T-helper 2 cell treated with Interferon-gamma antibody and Interleukin-4, amounts not matched to agents 100 ng/mL and 5 ng/mL, for 36 hours (primary cell): ENCODE data around the gene CLASP1. TPM values are rescaled to one million over a fixed set of nuclear protein-coding genes. Genes with fewer than 3 reads are reported as not detected.
"Not testable (repeated sequence)": the region's sequence is repeated elsewhere in the genome, so short reads cannot be mapped to it uniquely, and the experiment has no call there.

Experiments
- intact Hi-C: fragments of 100-400 bp; cut with micrococcal nuclease; formaldehyde crosslinking; loops from one replicate; pipeline ENCODE4 v1.15.1; 2023
- total RNA-seq: library from RNA; stranded (reverse); gene quantifications from 2 replicates; pipeline ENCODE4 v1.2.3, GENCODE V29; 2022

The CLASP1 gene
- total RNA-seq, 1 donor from 2014 or later: 54.7 TPM

DNA sequence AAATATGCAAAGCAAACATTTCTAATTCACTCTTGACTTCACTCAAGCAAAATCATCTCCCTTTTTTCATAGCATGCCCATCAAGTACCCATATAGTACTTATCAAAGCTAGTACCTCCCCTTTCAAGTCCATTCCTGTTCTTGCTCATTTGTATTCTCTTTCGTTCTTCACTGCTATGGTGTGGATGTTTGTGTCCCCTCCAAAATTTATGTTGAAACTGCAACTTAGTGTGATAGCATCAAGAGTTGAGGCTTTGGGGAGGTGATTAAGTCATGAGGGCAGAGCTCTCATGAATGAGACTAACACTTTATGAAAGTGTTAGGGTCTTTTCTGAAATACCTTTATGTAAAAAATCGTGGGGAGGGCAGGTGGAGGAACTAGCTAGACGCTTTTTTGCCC is 65.7 kb downstream of the CLASP1 start:
- intact Hi-C loops: no loop called here

DNA sequence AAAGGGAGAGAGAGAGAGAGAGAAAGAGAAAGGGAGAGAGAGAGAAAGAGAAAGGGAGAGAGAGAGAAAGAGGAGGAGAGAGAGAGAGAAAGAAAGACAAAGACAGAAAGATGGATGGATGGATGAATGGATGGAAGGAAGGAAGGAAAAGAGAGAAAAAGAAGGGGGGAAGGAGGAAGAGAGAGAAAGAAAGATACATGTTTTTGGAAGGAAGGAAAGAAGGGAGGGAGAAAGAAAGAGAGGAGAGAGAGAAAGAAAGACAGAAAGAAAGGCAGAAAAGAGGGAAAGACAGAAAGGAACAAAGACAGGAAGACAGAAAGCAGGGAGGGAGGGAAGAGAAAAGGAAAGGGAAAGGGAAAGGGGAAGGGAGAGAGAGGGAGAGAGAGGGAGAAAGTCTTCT is 67.0 kb downstream of the CLASP1 start:
- intact Hi-C loops: no loop called here

DNA sequence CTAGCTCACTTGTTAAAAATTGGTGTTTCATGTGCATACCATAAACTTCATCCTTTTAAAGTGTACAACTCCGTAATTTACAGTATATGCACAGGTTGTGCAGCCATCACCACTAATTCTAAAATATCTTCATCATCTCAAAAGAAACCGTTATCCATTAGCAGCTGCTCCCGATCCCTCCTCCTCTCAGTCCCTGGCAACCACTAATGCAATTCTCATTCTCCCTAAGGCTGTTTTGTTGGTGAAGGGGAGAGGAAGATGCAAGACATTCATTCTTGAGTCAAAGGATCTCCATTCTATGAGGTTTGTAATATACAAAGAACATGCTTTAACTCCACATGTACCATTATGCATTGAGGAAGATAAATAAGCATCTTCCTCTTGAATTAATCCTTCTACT is 70.0 kb downstream of the CLASP1 start:
- intact Hi-C loops: no loop called here

DNA sequence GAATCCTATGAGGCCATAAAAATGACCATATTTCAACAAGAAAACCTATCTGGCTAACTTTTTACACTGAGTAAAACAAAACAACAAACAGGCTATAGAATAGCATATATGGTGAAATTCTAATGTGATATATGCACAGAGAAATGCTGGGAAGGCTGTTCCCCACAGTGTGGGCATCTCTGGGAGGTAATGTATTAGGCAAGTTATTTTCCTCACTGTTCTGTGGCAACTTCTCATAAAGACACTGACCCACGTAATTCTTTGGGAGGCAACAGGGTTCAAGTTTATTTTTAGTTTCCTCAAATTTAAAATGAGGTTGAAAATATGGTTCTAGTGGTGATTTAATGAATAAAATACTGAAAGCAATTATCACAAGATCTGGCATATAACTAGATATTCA is 71.9 kb downstream of the CLASP1 start:
- intact Hi-C loops: no loop called here

DNA sequence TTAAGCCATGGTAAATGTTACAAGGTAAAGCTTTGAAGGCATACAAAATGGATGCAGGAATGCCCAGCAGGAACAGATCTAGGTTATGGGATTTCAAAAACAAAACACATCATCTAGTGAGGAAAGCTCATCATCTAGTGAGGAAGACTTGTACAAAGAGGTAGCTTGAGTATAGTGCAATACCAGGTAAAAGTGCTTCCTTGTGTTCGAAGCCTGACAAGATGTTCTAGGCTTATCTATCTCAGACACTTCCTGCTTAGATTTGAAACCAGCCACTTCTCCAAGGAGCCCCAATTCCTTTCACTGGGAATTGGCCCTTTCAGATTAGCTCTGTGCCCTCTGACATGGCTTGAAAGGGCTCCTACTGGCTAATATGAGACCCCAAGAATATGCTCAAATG is 73.0 kb downstream of the CLASP1 start:
- intact Hi-C loops: no loop called here

DNA sequence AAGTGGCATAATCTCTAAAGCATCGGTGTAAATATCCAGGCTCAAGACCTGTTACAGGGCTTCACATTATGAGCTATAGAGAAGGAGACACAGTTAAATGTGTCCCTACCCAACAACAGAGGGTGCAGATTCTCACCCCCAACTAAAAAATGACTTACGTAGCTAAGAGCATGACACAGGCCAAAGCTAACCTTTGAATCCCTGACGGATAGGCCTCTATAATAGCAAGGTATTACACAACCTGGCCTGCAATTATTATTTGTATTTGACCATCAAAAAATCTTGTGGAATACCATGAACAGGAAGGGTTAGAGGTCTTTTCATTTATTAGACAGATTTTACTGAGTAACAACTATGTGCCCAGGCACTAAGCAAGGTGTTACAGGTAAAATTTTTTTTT is 73.5 kb downstream of the CLASP1 start:
- intact Hi-C loops: no loop called here

DNA sequence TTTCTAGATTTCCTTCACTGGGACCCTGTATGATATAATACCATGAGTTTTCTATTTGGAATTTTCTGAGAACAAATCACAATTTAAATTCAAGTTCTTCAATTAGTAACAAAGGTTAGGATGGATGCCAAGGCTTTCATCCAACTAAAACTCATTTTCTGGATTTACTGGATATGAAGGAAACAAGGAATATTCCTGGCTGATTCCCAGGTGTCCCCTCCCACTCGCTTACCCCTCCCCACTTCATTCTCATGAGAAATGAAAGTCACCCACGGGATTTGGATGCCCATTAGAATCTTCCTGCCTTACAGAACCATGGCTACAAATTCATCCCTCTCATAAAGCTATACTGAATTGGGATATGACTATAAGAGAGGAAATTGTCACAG is 78.6 kb downstream of the CLASP1 start:
- intact Hi-C loops: no loop called here

DNA sequence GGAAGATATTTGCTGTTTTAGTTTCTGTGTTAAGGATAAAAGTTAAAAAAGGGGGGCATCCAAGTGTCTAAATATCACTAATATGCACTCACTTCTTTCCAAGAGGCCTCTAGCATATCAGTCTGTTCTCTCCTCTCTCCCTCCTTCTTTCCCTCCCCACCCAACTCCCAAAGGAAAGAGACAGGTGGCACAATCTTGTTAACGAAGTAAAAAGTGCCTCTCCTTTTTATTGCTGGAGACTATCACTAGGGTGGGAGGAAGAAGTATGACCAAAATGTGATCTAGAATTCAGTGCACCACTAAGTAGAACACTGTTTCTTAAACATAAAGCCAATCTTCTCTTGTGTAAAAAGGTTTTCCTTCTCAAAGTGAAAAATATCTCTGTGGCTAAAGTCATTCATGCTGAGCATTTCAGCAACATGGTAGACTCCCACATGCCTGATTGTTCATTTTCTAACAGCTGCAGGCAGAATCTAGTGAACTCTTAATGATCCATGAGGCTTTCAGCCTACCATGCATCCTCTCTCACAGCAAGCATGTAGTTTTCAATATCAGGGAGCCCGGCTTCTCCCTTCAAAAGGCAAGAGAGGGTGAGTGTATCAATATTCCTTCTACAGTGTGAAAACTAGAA is 79.1 kb downstream of the CLASP1 start:
- intact Hi-C loops: no loop called here

DNA sequence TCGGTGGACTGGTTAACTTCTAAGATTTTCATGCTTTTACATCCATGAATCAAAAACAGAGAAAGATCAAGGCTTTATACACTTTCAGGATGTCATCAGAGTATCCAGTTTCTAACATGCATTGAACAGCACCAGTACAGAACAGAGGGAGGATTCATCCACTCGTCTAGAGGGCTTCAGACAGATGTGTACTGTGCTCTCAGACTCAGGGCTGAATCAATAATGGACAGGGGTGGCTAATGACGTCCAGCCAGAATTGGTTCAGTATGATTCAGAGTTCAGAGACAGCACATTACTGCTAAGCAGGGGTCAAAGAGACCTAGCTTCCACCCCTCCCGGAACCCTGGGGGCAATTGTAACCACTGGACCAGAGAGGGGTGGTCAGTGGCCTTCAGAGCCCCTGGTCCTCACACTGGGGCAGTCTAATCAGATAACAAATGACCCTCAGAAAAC is 81.3 kb downstream of the CLASP1 start:
- intact Hi-C loops: no loop called here

DNA sequence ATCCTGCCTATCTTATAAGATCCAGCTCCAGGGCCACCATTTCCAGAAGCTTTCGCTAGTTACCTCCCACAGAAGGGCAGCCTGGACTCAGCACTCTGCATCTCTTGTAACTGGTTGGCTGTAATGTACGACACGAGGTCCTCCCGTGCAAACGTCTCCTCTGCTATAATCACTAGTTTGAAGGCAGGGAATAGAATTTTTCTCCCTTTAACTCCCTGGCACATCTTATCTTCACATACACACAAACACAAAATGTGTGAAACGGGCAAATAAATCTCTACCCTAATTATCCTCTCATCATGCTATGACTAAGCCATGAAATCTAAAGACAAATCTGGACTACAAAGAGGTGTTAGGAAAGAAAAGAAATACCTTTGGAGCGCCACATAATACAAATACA is 81.8 kb downstream of the CLASP1 start:
- intact Hi-C loops: no loop called here

DNA sequence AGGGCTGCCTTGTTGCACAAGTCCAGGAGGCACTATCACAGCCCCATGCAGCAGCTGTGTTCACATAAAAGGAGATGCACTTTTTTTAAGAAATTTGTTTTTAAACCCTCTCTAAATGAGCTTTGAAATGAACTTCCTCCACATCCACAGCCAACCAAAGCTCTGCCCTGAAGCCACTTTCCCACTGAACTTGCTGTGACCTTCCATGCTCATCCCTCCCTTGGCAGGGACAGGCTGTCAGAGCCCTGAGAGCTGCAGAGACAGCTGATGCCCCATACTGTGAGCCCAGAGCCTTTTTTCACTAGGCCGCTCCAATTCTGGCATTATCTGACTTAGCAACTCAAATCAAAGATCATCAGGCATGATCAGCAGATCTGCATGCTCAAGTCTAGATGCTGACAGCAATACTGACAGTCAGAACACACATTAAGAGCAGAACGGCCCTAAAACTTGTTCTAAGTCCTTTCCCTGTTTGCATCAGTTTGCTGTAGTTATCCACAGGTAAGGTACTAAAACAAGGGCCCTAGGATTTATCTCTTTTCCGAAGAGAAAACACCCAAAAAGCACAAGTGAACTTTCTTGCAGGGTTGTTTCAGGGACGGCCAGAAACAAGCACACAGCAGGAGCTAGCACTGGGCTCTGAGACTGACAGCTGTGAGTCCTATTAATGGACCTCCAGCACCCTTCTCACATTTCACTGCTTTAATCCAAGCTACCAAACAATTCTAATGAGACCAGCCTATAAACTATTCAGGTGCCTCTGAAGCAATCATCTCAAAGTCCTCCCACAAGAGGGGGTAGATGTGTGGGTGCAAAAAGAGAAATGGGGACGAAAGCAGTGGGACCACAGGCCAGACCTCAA is 83.6 kb downstream of the CLASP1 start:
- intact Hi-C loops: no loop called here

DNA sequence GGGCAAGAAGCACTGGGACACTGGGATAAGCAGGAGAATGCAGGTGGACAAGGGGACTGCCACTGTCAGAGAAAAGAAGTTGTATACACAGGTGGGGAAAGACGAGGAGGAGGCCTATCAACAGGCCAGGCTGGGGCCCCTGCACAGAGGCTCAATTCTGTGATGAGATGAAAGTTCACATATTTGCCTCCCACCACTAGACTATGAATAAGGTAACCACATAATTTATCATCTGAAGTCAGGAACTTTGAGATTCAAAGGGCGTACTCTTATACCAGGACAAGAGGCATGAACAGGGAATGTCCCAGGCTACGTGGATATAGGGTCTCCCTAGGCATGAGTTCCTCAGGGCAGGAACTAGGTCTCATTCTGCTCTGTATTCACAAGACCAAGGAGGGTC is 84.4 kb downstream of the CLASP1 start:
- intact Hi-C loops: loop anchor here (5.0 kb wide), 1 partner anchor 32 kb away; no protein-coding TSS in a partner anchor

DNA sequence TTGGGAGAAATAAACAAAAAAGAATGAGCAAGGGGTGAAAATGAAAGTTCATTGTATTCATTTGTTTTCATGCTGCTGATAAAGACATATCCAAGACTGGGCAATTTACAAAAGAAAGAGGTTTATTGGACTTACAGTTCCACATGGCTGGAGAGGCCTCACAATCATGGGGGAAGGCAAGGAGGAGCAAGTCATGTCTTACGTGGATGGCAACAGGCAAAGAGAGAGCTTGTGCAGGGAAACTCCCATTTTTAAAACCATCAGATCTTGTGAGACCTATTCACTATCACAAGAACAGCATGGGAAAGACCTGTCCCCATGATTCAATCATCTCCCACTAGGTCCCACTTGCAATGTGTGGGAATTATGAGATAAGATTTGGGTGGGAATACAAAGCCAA is 85.5 kb downstream of the CLASP1 start:
- intact Hi-C loops: loop anchor here (5.0 kb wide), 1 partner anchor 34 kb away; no protein-coding TSS in a partner anchor

DNA sequence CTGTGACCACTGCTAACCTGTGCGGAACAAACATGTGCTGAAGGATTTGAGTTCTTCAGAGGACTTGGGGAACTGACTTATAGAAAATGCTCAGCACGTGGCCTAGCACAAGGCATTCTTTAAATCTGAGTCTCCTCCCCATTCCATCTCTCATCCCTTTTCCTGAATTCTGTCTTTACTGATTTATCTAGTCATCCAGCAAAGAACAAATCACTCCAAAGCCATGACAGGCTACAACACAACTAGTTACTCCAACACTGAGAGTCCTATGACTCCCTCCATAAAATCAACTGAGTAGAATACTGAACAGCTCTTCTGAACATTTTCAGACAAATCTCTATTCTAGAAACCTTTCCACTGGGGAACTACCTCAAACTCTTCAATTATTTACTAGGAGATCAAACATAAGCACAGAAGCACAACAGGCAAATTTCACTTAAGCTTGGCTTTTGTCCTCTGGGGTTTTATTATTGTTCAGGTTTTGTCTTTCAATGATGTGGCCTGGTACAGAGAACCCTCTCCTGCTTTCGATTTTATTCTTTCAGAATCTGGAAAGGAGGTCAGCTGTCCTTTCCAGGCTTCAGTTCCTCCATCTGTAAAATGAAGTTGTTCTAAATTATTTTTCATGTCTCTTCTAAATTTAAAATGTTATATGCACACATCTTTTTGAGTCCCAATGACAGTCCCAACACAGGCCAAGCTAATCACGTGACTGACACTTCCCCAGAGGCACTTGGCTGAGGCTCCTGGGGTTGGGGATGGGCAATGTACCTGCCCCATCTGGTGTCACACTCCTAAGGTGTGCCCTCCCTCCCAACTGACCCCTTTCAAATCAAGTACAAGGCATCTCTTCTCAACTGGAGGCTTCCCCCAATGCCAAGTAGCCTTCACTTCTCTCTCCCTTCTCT is 86.7 kb downstream of the CLASP1 start:
- intact Hi-C loops: loop anchor here (5.0 kb wide), 1 partner anchor 35 kb away; no protein-coding TSS in a partner anchor

DNA sequence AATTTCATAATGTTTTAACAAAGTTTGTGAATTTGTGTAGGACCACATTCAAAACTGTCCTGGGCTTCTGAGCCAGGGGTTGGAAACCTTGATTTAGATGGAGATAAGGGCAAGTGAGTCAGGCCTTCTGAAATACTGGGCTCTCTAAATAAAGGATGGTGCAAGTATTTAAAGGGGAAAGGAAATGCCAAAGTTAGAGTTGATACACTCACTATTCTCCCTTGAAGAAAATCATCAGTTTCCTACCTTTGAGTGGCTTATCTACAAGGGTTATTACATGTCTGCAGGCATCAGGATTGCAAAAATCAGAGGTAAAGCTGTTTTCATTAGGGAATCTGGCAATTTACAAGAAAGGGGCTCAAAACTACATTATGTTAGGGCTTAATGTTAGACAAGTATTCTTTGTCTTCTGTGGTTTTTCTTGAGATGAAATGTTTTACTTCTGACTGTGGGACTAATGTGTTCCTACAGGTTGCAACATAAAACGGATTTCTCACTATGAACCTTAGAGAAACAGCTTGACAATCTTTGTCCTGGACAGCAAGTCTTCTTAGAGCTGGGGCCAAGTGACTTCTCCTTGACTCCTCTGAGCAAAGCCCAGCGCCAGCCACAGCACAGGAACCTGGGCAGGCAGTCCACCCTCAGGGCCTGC is 87.5 kb downstream of the CLASP1 start:
- intact Hi-C loops: loop anchor here (5.0 kb wide), 1 partner anchor 36 kb away; no protein-coding TSS in a partner anchor

DNA sequence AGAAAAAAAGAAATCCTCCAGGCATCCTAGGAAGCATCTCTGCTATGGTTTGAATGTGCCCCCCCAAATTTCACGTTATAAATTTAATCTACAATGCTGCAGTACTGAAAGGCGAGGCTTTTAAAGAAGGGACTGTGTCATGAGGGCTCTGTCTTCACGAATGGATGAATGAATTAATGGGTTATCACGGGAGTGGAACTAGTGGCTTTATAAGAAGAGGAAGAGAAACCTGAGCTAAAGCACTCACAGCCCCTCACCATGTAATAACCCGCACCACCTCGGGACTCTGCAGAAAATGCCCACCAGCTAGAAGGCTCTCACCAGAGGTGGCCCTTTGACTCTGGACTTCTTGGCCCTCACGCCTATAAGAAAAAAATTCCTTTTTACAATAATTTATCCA is 90.9 kb downstream of the CLASP1 start:
- intact Hi-C loops: no loop called here

DNA sequence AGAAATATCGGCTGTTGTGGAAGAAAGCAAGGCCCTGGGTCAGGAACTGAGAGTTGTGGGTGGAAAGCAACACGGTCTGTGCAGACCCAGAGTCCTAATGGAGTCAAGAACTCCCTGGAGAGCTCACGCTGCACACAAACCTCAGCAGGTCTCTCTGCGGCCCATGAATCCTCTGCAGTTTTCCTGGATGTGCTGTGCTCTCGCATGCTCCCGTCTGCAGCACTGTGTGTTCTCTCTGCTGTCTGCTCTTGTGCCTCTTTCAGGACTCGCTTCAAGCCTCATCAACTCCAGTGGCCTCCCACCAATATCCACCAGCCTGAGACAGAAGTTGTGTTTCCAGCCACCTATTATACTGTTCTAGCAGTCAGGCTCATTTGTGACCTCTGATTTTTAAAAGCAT is 94.3 kb downstream of the CLASP1 start:
- intact Hi-C loops: no loop called here

DNA sequence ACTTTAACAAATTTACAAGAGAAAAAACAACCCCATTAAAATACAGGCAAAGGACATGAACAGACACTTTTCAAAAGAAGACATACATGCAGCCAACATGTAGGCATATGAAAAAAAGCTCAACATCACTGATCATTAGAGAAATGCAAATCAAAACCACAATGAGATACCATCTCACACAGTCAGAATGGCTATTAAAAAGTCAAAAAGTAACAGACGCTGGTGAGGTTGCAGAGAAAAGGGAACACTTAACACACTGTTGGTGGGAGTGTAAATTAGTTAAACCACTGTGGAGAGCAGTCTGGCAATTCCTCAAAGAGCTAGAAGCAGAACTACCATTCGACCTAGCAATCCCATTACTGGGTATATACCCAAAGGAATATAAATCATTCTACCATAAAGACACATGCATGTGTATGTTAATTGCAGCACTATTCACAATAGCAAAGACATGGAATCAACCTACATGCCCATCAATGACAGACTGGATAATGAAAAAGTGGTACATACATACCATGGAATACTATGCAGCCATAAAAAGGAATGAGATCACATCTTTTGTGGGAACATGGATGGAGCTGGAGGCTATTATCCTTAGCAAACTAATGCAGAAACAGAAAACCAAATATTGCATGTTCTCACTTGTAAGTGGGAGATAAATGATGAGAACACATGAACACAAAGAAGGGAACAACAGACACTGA is 96.6 kb downstream of the CLASP1 start:
- intact Hi-C loops: not testable (repeated sequence)

DNA sequence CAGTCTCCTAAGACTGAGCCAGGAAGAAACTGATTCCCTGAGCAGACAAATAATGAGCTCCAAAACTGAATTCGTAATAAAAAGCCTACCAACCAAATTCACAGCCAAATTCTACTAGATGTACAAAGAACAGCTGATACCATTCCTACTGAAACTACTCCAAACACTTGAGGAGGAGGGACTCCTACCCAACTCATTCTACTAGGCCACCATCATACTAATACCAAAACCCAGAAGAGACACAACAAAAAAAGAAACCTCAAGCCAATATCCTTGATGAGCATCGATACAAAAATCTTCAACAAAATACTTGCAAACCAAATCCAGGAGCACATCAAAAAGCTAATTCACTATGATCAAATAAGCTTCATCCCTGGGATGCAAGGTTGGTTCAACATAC is 98.6 kb downstream of the CLASP1 start:
- intact Hi-C loops: no loop called here

DNA sequence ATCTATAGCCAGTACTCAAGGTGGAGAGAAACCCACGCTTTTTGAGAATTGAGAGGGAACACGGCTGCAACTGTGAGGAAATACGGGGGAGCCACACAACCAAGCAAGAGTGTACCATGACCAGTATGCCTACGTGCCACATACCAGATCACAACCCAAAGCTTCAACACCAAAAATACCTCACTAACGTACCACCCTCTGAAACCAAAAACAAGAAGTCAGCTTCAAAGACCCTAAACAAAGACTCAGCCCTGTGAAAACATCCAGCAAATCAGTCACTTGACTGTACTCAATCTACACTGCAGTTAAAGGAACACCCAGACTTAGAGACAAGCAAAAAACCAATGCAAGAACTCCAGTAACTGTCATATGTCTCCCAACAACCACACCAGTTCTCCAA is 101.6 kb downstream of the CLASP1 start:
- intact Hi-C loops: no loop called here
